Panc1 (cell line): ENCODE data around the gene CNOT4.

Experiments used
- POLR2AphosphoS5 ChIP-seq: IDR thresholded peaks from 2 replicates; pipeline ENCODE4 v1.6.1; 2012; ENCODE audit warnings: mild to moderate bottlenecking, low read depth, low read length, moderate library complexity
- REST ChIP-seq, 2 experiments: IDR thresholded peaks; 2 replicates each; pipeline ENCODE4 v1.6.1; 2011 to 2012; ENCODE audit warnings: low read depth in 2 of 2, control low read depth in 1 of 2, low read length in 1 of 2, mild to moderate bottlenecking in 1 of 2, moderate library complexity in 1 of 2; ENCODE audit not compliant: insufficient read depth in 1 of 2
- SIN3A ChIP-seq: IDR thresholded peaks from 2 replicates; pipeline ENCODE4 v1.6.1; 2012; ENCODE audit warnings: low read depth, mild to moderate bottlenecking, low read length, moderate library complexity, borderline replicate concordance; ENCODE audit not compliant: insufficient read depth
- TF ChIP-seq, protein P1 (sequence below): fragments of 450-650 bp; IDR thresholded peaks from 2 replicates; pipeline ENCODE4 v1.5.1; 2017; ENCODE audit warnings: mild to moderate bottlenecking

DNA sequence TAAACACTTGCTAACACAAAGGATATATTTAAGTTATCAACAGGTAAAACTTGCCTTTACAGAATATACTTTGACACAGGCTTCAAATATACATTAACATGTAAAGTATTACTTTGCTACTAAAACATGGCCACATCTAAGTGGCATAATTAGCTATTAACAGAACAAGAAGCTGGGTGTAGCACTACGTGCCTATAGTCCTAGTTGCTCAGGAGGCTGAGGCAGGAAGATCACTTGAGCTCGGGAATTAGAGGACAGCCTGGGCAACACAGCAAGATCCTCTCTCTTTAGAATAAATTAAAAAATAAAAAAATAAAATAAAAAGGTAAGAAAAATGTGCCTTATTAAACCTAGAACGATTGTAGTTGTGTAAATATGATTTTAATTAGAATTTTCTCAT is 106.6 kb downstream of the CNOT4 start:
- TF ChIP-seq, protein P1, sequence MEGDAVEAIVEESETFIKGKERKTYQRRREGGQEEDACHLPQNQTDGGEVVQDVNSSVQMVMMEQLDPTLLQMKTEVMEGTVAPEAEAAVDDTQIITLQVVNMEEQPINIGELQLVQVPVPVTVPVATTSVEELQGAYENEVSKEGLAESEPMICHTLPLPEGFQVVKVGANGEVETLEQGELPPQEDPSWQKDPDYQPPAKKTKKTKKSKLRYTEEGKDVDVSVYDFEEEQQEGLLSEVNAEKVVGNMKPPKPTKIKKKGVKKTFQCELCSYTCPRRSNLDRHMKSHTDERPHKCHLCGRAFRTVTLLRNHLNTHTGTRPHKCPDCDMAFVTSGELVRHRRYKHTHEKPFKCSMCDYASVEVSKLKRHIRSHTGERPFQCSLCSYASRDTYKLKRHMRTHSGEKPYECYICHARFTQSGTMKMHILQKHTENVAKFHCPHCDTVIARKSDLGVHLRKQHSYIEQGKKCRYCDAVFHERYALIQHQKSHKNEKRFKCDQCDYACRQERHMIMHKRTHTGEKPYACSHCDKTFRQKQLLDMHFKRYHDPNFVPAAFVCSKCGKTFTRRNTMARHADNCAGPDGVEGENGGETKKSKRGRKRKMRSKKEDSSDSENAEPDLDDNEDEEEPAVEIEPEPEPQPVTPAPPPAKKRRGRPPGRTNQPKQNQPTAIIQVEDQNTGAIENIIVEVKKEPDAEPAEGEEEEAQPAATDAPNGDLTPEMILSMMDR = no peak
- no peak for TF ChIP-seq SIN3A
- no peak for TF ChIP-seq REST (IDR thresholded peaks at IDR 0.05; ENCODE audit: insufficient read depth in 1 of 2, low read depth in 2 of 2, low read length in 1 of 2)
- no peak for TF ChIP-seq POLR2AphosphoS5
